GM23338 (cell line): ENCODE measurements around the gene CPLX1. TPM values are rescaled to one million over a fixed set of nuclear protein-coding genes. Genes with fewer than 3 reads are reported as not detected.

Experiments
- ATAC-seq: fragments of 200-7000 bp; cut with Tn5 transposase; 3 replicates; pipeline ENCODE4 v1.9.1; 2020
- DNase-seq: peaks from one replicate; pipeline ENCODE4 v3.0.0-alpha.2; 2015; ENCODE audit warnings: low spot score
- H2AFZ ChIP-seq: fragments of 200-600 bp; sonication (generic); 2 replicates; pipeline ENCODE4 v1.8.0; 2016; ENCODE audit warnings: antibody characterized with exemption, mild to moderate bottlenecking, moderate library complexity
- H3F3A ChIP-seq: fragments of 200-600 bp; sonication (generic); replicated peaks from 2 replicates; pipeline ENCODE4 v1.8.0; 2017; ENCODE audit warnings: antibody characterized with exemption, mixed run types, low read depth
- H3K27ac ChIP-seq: fragments of 200-600 bp; sonication (generic); 2 replicates; pipeline ENCODE4 v1.6.1; 2016; ENCODE audit warnings: low read depth
- H3K27me3 ChIP-seq: fragments of 200-600 bp; sonication (generic); 2 replicates; pipeline ENCODE4 v1.8.0; 2016; ENCODE audit warnings: mild to moderate bottlenecking, mixed run types, moderate library complexity; ENCODE audit not compliant: insufficient read depth
- H3K36me3 ChIP-seq: fragments of 200-600 bp; sonication (generic); 2 replicates; pipeline ENCODE4 v1.8.0; 2016; ENCODE audit warnings: mild to moderate bottlenecking; ENCODE audit not compliant: insufficient read depth
- H3K4me1 ChIP-seq: fragments of 200-600 bp; sonication (generic); 2 replicates; pipeline ENCODE4 v1.8.0; 2016; ENCODE audit warnings: mild to moderate bottlenecking, moderate library complexity; ENCODE audit not compliant: insufficient read depth
- H3K4me2 ChIP-seq: fragments of 200-600 bp; sonication (generic); 2 replicates; pipeline ENCODE4 v1.7.1; 2017; ENCODE audit warnings: mixed run types
- H3K4me3 ChIP-seq: fragments of 200-600 bp; sonication (generic); 2 replicates; pipeline ENCODE4 v1.6.1; 2016; ENCODE audit warnings: mixed run types
- H3K79me2 ChIP-seq: fragments of 200-600 bp; sonication (generic); replicated peaks from 2 replicates; pipeline ENCODE4 v1.8.0; 2017; ENCODE audit warnings: mild to moderate bottlenecking; ENCODE audit not compliant: insufficient read depth
- H3K9me2 ChIP-seq: fragments of 200-600 bp; sonication (generic); 2 replicates; pipeline ENCODE4 v1.8.0; 2017; ENCODE audit not compliant: insufficient read depth
- H4K20me1 ChIP-seq: fragments of 200-600 bp; sonication (generic); replicated peaks from 2 replicates; pipeline ENCODE4 v1.8.0; 2017; ENCODE audit warnings: mild to moderate bottlenecking; ENCODE audit not compliant: insufficient read depth
- H3K27ac Mint-ChIP-seq: 2 replicates; pipeline ENCODE4 v1.8.0; 2020; ENCODE audit warnings: inconsistent platforms, mild to moderate bottlenecking, moderate library complexity, mixed read lengths
- H3K27me3 Mint-ChIP-seq: 3 replicates; pipeline ENCODE4 v1.8.0; 2022; ENCODE audit warnings: low read depth, mild to moderate bottlenecking, moderate library complexity, mixed read lengths, inconsistent platforms; ENCODE audit not compliant: insufficient read depth, poor library complexity
- H3K36me3 Mint-ChIP-seq: 3 replicates; pipeline ENCODE4 v1.8.0; 2021; ENCODE audit warnings: low read depth, mild to moderate bottlenecking, inconsistent platforms, moderate library complexity, mixed read lengths
- H3K4me1 Mint-ChIP-seq: 3 replicates; pipeline ENCODE4 v1.8.0; 2020; ENCODE audit warnings: mild to moderate bottlenecking, inconsistent platforms, mixed read lengths
- H3K4me3 Mint-ChIP-seq: 3 replicates; pipeline ENCODE4 v1.8.0; 2021; ENCODE audit warnings: moderate library complexity, mild to moderate bottlenecking, inconsistent platforms, mixed read lengths
- H3K9me3 Mint-ChIP-seq: 3 replicates; pipeline ENCODE4 v1.8.0; 2020; ENCODE audit warnings: moderate library complexity, mild to moderate bottlenecking, inconsistent platforms, mixed read lengths
- CREB1 ChIP-seq: fragments of 250-450 bp; sonication (Bioruptor Pico); IDR thresholded peaks from 2 replicates; pipeline ENCODE4 v1.5.0; 2020; ENCODE audit warnings: low read depth, mild to moderate bottlenecking, moderate library complexity
- EZH2 ChIP-seq: fragments of 200-600 bp; sonication (generic); IDR thresholded peaks from one replicate; pipeline ENCODE4 v1.8.0; 2017; ENCODE audit warnings: antibody characterized with exemption, mild to moderate bottlenecking, low read depth; ENCODE audit not compliant: unreplicated experiment
- EZH2phosphoT487 ChIP-seq: fragments of 200-600 bp; sonication (generic); IDR thresholded peaks from one replicate; pipeline ENCODE4 v1.8.1; 2018; ENCODE audit warnings: antibody characterized with exemption; ENCODE audit not compliant: unreplicated experiment
- JUNB ChIP-seq: IDR thresholded peaks from one replicate; pipeline ENCODE4 v1.6.1; 2016; ENCODE audit warnings: antibody characterized with exemption; ENCODE audit not compliant: unreplicated experiment
- NANOG ChIP-seq: IDR thresholded peaks from 2 replicates; pipeline ENCODE4 v1.6.1; 2016; ENCODE audit warnings: antibody characterized with exemption, borderline replicate concordance
- POLR2AphosphoS5 ChIP-seq: IDR thresholded peaks from 2 replicates; pipeline ENCODE4 v1.6.1; 2016; ENCODE audit warnings: antibody characterized with exemption, low read depth
- STAT1 ChIP-seq: IDR thresholded peaks from one replicate; pipeline ENCODE4 v1.6.1; 2016; ENCODE audit warnings: antibody characterized with exemption; ENCODE audit not compliant: unreplicated experiment
- ZNF114 ChIP-seq: fragments of 250-450 bp; sonication (Bioruptor Pico); IDR thresholded peaks from 2 replicates; pipeline ENCODE4 v1.5.0; 2020; ENCODE audit warnings: mild to moderate bottlenecking, moderate library complexity
- ZNF331 ChIP-seq: fragments of 250-450 bp; sonication (Bioruptor Pico); IDR thresholded peaks from 2 replicates; pipeline ENCODE4 v1.5.0; 2020; ENCODE audit warnings: low read depth, mild to moderate bottlenecking, moderate library complexity
- polyA plus RNA-seq: library from polyadenylated mRNA; unstranded; fragments of >200 nt; fragmentation: Nextera tagmentation; extraction: Ambion mirVana; gene quantifications from 2 replicates; pipeline ENCODE4 v1.2.1, GENCODE V29; 2016
- total RNA-seq: library from RNA; depleted of rRNA; stranded (reverse); fragments of >200 nt; shearing (Covaris generic); gene quantifications from 2 replicates; pipeline ENCODE4 v1.2.3, GENCODE V29; 2014
- TF ChIP-seq, protein P1 (sequence below): fragments of 250-450 bp; sonication (Bioruptor Pico); IDR thresholded peaks from 2 replicates; pipeline ENCODE4 v1.5.0; 2020; ENCODE audit warnings: mild to moderate bottlenecking, moderate library complexity
- TF ChIP-seq, protein P2 (sequence below): IDR thresholded peaks from one replicate; pipeline ENCODE4 v1.6.1; 2018; ENCODE audit warnings: antibody characterized with exemption; ENCODE audit not compliant: unreplicated experiment
- TF ChIP-seq, protein P3 (sequence below): IDR thresholded peaks from 2 replicates; pipeline ENCODE4 v1.6.1; 2016; ENCODE audit warnings: antibody characterized with exemption
- TF ChIP-seq, protein P4 (sequence below), 2 experiments: fragments of 200-600 bp in 1 of 2; sonication (generic) in 1 of 2; conservative IDR thresholded peaks; 2 replicates each; pipeline versions ENCODE4 v1.5.1 to v1.6.1; 2016 to 2017; ENCODE audit warnings: antibody characterized with exemption in 2 of 2, low read depth in 2 of 2, mild to moderate bottlenecking in 2 of 2, moderate library complexity in 1 of 2

CPLX1 gene
- total and polyA plus RNA-seq, 2 experiments from 2014 or later: 0.86 to 0.97 TPM

DNA sequence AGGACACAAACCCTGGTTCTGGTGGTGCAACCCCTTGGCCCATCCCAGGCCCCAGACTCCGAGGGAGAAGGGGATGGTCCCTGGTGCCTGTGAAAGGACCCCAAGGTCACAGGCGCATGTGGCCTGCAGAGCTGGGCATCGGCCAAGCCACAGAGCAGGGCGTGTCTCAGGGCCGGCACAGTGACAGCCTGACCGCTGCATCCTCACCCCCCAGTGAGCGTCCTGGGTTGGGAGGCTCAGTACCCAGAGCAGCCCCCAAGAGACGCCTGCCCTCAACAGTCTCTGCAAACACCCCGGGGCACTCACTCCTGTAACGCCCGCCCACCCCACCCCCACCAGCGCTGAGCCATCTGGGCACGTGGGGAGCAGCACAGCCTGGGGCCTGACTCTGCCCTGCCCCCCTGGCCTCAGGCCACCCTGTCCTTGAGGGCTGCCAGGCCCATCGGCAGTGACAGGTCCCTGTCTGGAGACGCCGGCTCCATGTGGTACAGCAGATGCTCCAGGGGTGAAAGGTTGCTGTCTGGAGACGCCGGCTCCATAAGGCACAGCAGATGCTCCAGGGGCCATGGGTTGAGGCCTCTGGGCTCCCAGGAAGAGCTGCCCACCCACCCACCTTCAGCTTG is 24.5 kb upstream of the CPLX1 start:
- no peak for ATAC-seq
- no peaks in the 10 kb centered on the region; the same call in 2 of the 3 replicates for H3K9me3 Mint-ChIP-seq
- H3K36me3 Mint-ChIP-seq: peaks cover 2% of the 10 kb centered on the region; the same call in 2 of the 3 replicates

More for the DNA sequence above, 24.5 kb upstream of the CPLX1 start:
- Mint-ChIP-seq H3K4me1 (no peaks in the 10 kb centered on the region), H3K4me3 (no peak overlapping the region), H3K27me3 (peaks cover 5% of the 10 kb centered on the region), H3K27ac (no peak overlapping the region)
- H2AFZ ChIP-seq: no peak overlapping the region
- no peak overlapping the region for H3K27ac ChIP-seq
- no peak overlapping the region for H3K4me2 ChIP-seq
- no peak overlapping the region for H3K4me3 ChIP-seq
- DNase-seq: no peak
- no peaks in the 10 kb centered on the region for H4K20me1 ChIP-seq
- TF ChIP-seq EZH2phosphoT487: no peak
- no peak for TF ChIP-seq NANOG
- TF ChIP-seq POLR2AphosphoS5: no peak
- TF ChIP-seq ZNF331 (CRISPR knock-in tag): no peak
- TF ChIP-seq EZH2: no peak
- TF ChIP-seq, protein P1, sequence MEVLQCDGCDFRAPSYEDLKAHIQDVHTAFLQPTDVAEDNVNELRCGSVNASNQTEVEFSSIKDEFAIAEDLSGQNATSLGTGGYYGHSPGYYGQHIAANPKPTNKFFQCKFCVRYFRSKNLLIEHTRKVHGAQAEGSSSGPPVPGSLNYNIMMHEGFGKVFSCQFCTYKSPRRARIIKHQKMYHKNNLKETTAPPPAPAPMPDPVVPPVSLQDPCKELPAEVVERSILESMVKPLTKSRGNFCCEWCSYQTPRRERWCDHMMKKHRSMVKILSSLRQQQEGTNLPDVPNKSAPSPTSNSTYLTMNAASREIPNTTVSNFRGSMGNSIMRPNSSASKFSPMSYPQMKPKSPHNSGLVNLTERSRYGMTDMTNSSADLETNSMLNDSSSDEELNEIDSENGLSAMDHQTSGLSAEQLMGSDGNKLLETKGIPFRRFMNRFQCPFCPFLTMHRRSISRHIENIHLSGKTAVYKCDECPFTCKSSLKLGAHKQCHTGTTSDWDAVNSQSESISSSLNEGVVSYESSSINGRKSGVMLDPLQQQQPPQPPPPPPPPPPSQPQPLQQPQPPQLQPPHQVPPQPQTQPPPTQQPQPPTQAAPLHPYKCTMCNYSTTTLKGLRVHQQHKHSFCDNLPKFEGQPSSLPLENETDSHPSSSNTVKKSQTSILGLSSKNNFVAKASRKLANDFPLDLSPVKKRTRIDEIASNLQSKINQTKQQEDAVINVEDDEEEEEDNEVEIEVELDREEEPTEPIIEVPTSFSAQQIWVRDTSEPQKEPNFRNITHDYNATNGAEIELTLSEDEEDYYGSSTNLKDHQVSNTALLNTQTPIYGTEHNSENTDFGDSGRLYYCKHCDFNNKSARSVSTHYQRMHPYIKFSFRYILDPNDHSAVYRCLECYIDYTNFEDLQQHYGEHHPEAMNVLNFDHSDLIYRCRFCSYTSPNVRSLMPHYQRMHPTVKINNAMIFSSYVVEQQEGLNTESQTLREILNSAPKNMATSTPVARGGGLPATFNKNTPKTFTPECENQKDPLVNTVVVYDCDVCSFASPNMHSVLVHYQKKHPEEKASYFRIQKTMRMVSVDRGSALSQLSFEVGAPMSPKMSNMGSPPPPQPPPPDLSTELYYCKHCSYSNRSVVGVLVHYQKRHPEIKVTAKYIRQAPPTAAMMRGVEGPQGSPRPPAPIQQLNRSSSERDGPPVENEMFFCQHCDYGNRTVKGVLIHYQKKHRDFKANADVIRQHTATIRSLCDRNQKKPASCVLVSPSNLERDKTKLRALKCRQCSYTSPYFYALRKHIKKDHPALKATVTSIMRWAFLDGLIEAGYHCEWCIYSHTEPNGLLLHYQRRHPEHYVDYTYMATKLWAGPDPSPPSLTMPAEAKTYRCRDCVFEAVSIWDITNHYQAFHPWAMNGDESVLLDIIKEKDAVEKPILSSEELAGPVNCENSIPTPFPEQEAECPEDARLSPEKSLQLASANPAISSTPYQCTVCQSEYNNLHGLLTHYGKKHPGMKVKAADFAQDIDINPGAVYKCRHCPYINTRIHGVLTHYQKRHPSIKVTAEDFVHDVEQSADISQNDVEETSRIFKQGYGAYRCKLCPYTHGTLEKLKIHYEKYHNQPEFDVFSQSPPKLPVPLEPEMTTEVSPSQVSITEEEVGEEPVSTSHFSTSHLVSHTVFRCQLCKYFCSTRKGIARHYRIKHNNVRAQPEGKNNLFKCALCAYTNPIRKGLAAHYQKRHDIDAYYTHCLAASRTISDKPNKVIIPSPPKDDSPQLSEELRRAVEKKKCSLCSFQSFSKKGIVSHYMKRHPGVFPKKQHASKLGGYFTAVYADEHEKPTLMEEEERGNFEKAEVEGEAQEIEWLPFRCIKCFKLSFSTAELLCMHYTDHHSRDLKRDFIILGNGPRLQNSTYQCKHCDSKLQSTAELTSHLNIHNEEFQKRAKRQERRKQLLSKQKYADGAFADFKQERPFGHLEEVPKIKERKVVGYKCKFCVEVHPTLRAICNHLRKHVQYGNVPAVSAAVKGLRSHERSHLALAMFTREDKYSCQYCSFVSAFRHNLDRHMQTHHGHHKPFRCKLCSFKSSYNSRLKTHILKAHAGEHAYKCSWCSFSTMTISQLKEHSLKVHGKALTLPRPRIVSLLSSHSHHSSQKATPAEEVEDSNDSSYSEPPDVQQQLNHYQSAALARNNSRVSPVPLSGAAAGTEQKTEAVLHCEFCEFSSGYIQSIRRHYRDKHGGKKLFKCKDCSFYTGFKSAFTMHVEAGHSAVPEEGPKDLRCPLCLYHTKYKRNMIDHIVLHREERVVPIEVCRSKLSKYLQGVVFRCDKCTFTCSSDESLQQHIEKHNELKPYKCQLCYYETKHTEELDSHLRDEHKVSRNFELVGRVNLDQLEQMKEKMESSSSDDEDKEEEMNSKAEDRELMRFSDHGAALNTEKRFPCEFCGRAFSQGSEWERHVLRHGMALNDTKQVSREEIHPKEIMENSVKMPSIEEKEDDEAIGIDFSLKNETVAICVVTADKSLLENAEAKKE: no peak
- no peak for TF ChIP-seq ZNF114 (CRISPR knock-in tag)
- TF ChIP-seq JUNB: no peak
- TF ChIP-seq STAT1: no peak
- TF ChIP-seq, protein P2, sequence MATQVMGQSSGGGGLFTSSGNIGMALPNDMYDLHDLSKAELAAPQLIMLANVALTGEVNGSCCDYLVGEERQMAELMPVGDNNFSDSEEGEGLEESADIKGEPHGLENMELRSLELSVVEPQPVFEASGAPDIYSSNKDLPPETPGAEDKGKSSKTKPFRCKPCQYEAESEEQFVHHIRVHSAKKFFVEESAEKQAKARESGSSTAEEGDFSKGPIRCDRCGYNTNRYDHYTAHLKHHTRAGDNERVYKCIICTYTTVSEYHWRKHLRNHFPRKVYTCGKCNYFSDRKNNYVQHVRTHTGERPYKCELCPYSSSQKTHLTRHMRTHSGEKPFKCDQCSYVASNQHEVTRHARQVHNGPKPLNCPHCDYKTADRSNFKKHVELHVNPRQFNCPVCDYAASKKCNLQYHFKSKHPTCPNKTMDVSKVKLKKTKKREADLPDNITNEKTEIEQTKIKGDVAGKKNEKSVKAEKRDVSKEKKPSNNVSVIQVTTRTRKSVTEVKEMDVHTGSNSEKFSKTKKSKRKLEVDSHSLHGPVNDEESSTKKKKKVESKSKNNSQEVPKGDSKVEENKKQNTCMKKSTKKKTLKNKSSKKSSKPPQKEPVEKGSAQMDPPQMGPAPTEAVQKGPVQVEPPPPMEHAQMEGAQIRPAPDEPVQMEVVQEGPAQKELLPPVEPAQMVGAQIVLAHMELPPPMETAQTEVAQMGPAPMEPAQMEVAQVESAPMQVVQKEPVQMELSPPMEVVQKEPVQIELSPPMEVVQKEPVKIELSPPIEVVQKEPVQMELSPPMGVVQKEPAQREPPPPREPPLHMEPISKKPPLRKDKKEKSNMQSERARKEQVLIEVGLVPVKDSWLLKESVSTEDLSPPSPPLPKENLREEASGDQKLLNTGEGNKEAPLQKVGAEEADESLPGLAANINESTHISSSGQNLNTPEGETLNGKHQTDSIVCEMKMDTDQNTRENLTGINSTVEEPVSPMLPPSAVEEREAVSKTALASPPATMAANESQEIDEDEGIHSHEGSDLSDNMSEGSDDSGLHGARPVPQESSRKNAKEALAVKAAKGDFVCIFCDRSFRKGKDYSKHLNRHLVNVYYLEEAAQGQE: no peak
- TF ChIP-seq, protein P3, sequence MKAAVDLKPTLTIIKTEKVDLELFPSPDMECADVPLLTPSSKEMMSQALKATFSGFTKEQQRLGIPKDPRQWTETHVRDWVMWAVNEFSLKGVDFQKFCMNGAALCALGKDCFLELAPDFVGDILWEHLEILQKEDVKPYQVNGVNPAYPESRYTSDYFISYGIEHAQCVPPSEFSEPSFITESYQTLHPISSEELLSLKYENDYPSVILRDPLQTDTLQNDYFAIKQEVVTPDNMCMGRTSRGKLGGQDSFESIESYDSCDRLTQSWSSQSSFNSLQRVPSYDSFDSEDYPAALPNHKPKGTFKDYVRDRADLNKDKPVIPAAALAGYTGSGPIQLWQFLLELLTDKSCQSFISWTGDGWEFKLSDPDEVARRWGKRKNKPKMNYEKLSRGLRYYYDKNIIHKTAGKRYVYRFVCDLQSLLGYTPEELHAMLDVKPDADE: no peak
- no peak for TF ChIP-seq CREB1 (CRISPR knock-in tag)
- TF ChIP-seq, protein P4, sequence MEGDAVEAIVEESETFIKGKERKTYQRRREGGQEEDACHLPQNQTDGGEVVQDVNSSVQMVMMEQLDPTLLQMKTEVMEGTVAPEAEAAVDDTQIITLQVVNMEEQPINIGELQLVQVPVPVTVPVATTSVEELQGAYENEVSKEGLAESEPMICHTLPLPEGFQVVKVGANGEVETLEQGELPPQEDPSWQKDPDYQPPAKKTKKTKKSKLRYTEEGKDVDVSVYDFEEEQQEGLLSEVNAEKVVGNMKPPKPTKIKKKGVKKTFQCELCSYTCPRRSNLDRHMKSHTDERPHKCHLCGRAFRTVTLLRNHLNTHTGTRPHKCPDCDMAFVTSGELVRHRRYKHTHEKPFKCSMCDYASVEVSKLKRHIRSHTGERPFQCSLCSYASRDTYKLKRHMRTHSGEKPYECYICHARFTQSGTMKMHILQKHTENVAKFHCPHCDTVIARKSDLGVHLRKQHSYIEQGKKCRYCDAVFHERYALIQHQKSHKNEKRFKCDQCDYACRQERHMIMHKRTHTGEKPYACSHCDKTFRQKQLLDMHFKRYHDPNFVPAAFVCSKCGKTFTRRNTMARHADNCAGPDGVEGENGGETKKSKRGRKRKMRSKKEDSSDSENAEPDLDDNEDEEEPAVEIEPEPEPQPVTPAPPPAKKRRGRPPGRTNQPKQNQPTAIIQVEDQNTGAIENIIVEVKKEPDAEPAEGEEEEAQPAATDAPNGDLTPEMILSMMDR (conservative IDR thresholded peaks at IDR 0.05; ENCODE audit: low read depth in 2 of 2): no peak
- H3F3A ChIP-seq: no peaks in the 10 kb centered on the region
- H3K9me2 ChIP-seq: no peaks in the 10 kb centered on the region
- H3K36me3 ChIP-seq: no peaks in the 10 kb centered on the region
- no peaks in the 10 kb centered on the region for H3K79me2 ChIP-seq
- H3K4me1 ChIP-seq: no peaks in the 10 kb centered on the region
- H3K27me3 ChIP-seq: no peaks in the 10 kb centered on the region
